ENCODE measurements around the gene ARHGAP25. TPM values are rescaled to one million over a fixed set of nuclear protein-coding genes. Genes with fewer than 3 reads are reported as not detected.

ARHGAP25 gene
- total and polyA plus RNA-seq, 2 donors (not counting 3 experiments of a cell fraction or from before 2014, with no cell fraction given) = 0.50 to 2.0 TPM

DNA sequence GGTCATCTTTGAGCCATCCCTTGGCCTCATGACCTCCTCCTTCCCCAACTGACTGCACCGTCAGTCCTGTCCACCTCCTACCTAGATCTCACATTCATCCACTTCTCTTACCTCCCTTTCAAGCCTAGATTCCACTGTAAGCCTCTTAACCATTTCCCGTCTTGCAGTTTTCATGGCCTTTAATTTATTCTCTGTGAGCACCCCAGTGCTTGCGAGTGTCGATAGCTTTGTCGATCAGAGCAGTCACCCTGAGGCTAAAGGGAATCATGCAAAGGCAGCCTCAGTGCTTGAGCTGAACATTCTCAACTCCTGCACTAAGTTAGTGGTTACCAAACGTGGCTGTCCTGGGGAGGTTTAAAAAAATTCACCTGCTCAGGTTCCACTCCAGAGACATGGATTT is 14.7 kb downstream of the ARHGAP25 start:
- no peaks in the 10 kb centered on the region for H3K9me1 ChIP-seq (replicated peaks; ENCODE audit: control insufficient read depth, extremely low read depth, insufficient read depth, low read length)
- H3K27ac ChIP-seq (ENCODE audit: insufficient read depth, low read depth, low read length) = no peak overlapping the region
- TF ChIP-seq GATA2 (IDR thresholded peaks at IDR 0.05; ENCODE audit: insufficient read depth, insufficient read length, low read depth, low read length) = no peak
- TF ChIP-seq EZH2 (IDR thresholded peaks at IDR 0.05; ENCODE audit: borderline replicate concordance, low read depth, low read length, severe bottlenecking) = no peak
- TF ChIP-seq POLR2A (IDR thresholded peaks at IDR 0.05; ENCODE audit: low read depth, low read length) = no peak
- no peak for TF ChIP-seq MYC (IDR thresholded peaks at IDR 0.05; ENCODE audit: low read depth, low read length)
- TF ChIP-seq, protein P1, sequence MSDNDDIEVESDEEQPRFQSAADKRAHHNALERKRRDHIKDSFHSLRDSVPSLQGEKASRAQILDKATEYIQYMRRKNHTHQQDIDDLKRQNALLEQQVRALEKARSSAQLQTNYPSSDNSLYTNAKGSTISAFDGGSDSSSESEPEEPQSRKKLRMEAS (IDR thresholded peaks at IDR 0.05; ENCODE audit: insufficient read depth, insufficient read length) = no peak
- no peak for TF ChIP-seq JUN (IDR thresholded peaks at IDR 0.05; ENCODE audit: borderline replicate concordance, insufficient read depth, insufficient read length, low read depth)
- no peak for TF ChIP-seq POLR2AphosphoS5 (IDR thresholded peaks at IDR 0.05; ENCODE audit: insufficient read depth, low read depth, low read length)
- no peak for TF ChIP-seq FOS (IDR thresholded peaks at IDR 0.05; ENCODE audit: borderline replicate concordance, insufficient read depth, low read length)
- TF ChIP-seq CTCF (IDR thresholded peaks at IDR 0.05; ENCODE audit: extremely low read depth in 1 of 2, insufficient read depth in 1 of 2, low read depth in 1 of 2, low read length in 2 of 2) = no peak
- H3K27me3 ChIP-seq (ENCODE audit: control insufficient read depth in 2 of 2, insufficient read depth in 2 of 2, low read length in 2 of 2) = peaks cover 0 to 7% of the 10 kb centered on the region in 2 experiments
- no peak overlapping the region for H3K9ac ChIP-seq (replicated peaks; ENCODE audit: extremely low read depth, insufficient read depth, low read length)
- no peaks in the 10 kb centered on the region for H3K4me1 ChIP-seq (ENCODE audit: control insufficient read depth, extremely low read depth, insufficient read depth, low read length)
- H3K4me2 ChIP-seq (ENCODE audit: insufficient read depth, low read length) = no peak overlapping the region
- ChIA-PET CTCF (interaction anchor here (0.8 to 3.1 kb wide), 6 partner anchors 40 to 286 kb away, joined by 3 to 30 read pairs (median 5); no protein-coding TSS in a partner anchor), POLR2A (no interaction called here)
- dilution Hi-C loops (cut with MboI; ENCODE audit: extremely low pct_ligation_motif_present, low sequenced_read_pairs) = loop anchor here (25.0 kb wide), 1 partner anchor 188 kb away; no protein-coding TSS in a partner anchor
- no peaks in the 10 kb centered on the region for H4K20me1 ChIP-seq (replicated peaks; ENCODE audit: control insufficient read depth, extremely low read depth, insufficient read depth, low read length)
- no peak for FAIRE-seq
- no peaks in the 10 kb centered on the region for H3K79me2 ChIP-seq (ENCODE audit: control insufficient read depth, insufficient read depth, low read length)
- H2AFZ ChIP-seq (ENCODE audit: low read depth, low read length) = no peak overlapping the region
- H3K9me3 ChIP-seq (replicated peaks; ENCODE audit: control insufficient read depth, insufficient read depth, low read length) = no peaks in the 10 kb centered on the region
- no peak overlapping the region for H3K4me3 ChIP-seq (replicated peaks in 1 of 3; ENCODE audit: insufficient read depth in 1 of 3, low read depth in 1 of 3, low read length in 3 of 3)
- H3K36me3 ChIP-seq (ENCODE audit: control insufficient read depth in 2 of 2, extremely low read depth in 1 of 2, insufficient read depth in 2 of 2, low read length in 2 of 2) = no peaks in the 10 kb centered on the region
- intact Hi-C loops (cut with micrococcal nuclease) = no loop called here
- no peak for DNase-seq (ENCODE audit: low read depth, low spot score)
- no TSS peak for BruUV-seq (replicated peaks)

All from endothelial cell of umbilical vein (primary cell).